ENCODE measurements around the gene CEP70.
"Not testable (repeated sequence)": the region's sequence is repeated elsewhere in the genome, so short reads cannot be mapped to it uniquely, and the experiment has no call there.

DNA sequence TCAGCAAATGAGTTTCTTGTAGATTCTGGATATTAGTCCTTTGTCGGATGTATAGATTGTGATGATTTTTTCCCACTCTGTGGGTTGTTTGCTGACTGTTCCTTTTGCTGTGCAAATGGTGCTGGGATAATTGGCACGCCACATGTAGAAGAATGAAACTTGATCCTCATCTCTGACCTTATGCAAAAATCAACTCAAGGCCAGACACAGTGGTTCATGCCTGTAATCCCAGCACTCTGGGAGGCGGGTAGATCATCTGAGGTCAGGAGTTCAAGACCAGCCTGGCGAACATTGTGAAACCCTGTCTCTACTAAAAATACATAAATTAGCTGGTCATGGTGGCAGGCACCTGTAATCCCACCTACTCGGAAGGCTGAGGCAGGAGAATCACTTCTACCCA lies 39.3 kb downstream of the CEP70 start:
- TF ChIP-seq, protein P1, sequence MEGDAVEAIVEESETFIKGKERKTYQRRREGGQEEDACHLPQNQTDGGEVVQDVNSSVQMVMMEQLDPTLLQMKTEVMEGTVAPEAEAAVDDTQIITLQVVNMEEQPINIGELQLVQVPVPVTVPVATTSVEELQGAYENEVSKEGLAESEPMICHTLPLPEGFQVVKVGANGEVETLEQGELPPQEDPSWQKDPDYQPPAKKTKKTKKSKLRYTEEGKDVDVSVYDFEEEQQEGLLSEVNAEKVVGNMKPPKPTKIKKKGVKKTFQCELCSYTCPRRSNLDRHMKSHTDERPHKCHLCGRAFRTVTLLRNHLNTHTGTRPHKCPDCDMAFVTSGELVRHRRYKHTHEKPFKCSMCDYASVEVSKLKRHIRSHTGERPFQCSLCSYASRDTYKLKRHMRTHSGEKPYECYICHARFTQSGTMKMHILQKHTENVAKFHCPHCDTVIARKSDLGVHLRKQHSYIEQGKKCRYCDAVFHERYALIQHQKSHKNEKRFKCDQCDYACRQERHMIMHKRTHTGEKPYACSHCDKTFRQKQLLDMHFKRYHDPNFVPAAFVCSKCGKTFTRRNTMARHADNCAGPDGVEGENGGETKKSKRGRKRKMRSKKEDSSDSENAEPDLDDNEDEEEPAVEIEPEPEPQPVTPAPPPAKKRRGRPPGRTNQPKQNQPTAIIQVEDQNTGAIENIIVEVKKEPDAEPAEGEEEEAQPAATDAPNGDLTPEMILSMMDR (IDR thresholded peaks at IDR 0.05): not testable (repeated sequence)
- not testable (repeated sequence) for TF ChIP-seq EP300, POLR2A (IDR thresholded peaks at IDR 0.05)
